SU-DHL-6 (cell line): ENCODE results near the gene KIZ.

ENCODE experiments used
- CTCF ChIP-seq: fragments of 200-600 bp; sonication (generic); IDR thresholded peaks from one replicate; pipeline ENCODE4 v1.5.1; 2017; ENCODE audit warnings: antibody characterized with exemption, mild to moderate bottlenecking, low read length, moderate library complexity; ENCODE audit not compliant: insufficient read depth, poor library complexity, severe bottlenecking
- EZH2phosphoT487 ChIP-seq: fragments of 200-600 bp; sonication (generic), shearing (Covaris generic); conservative IDR thresholded peaks from 2 replicates; pipeline ENCODE4 v1.6.1; 2018; ENCODE audit warnings: mild to moderate bottlenecking, antibody characterized with exemption, low read length, moderate library complexity, mixed read lengths

- TF ChIP-seq CTCF = no peak
- TF ChIP-seq EZH2phosphoT487 = no peak
Measured at GRCh38 chr20:21185849-21186248, 60.0 kb downstream of the KIZ start.
